HCT116 (cell line): ENCODE results near the gene SPSB2. TPM values are rescaled to one million over a fixed set of nuclear protein-coding genes. Genes with fewer than 3 reads are reported as not detected.

Experiments used
- ATAC-seq: fragments of 200-7000 bp; cut with Tn5 transposase; 2 replicates; pipeline ENCODE4 v1.9.1; 2020; ENCODE audit warnings: mild to moderate bottlenecking, moderate library complexity
- BruUV-seq: library from RNA; stranded (reverse); fragments of 400-500 nt; replicated peaks from 2 replicates; lab custom pipeline; 2021; lab: Mats Ljungman, UMichigan
- CTCF ChIA-PET: fragments of 300-600 bp; sonication (Branson Sonifier 250); formaldehyde crosslinking; loops from one replicate; lab custom pipeline; 2021; ENCODE audit warnings: antibody characterized with exemption; lab: Charles Lee
- POLR2A ChIA-PET: fragments of 300-600, 350-600 bp; sonication (Branson Sonifier 250); formaldehyde crosslinking; loops from one replicate; lab custom pipeline; 2021; ENCODE audit warnings: antibody characterized with exemption; lab: Charles Lee
- RAD21 ChIA-PET, 2 experiments: fragments of 300-600 bp; sonication (Branson Sonifier 250); formaldehyde crosslinking; loops; one replicate each; lab custom pipeline; 2023; ENCODE audit warnings: low total read pairs in 2 of 2; ENCODE audit not compliant: uncharacterized antibody in 2 of 2, unreplicated experiment in 2 of 2, low non-redundant PET in 1 of 2; lab: Charles Lee
- DNase-seq: peaks from one replicate; pipeline ENCODE4 v3.0.0-alpha.2; 2010; ENCODE audit warnings: low read depth, low spot score
- H2AFZ ChIP-seq: fragments of 200-600 bp; shearing (Covaris generic), sonication (generic); 2 replicates; pipeline ENCODE4 v1.6.1; 2017; ENCODE audit warnings: low read depth, mixed run types, mixed read lengths, antibody characterized with exemption, low read length; ENCODE audit not compliant: poor library complexity, severe bottlenecking
- H3K27ac ChIP-seq: 2 replicates; pipeline ENCODE4 v1.5.1; 2012; ENCODE audit warnings: low read depth, low read length
- H3K27me3 ChIP-seq: fragments of 200-600 bp; sonication (generic); 2 replicates; pipeline ENCODE4 v1.6.1; 2016; ENCODE audit warnings: mixed run types, low read length, mixed read lengths; ENCODE audit not compliant: insufficient read depth
- H3K36me3 ChIP-seq, 2 experiments: fragments of 200-500 bp in 1 of 2; fragments of 200-600 bp in 1 of 2; sonication (Bioruptor generic) in 1 of 2; sonication (generic) in 1 of 2; 2 replicates each; pipeline versions ENCODE4 v1.5.1 to v1.6.1; 2014 to 2016; ENCODE audit warnings: low read length in 2 of 2, inconsistent platforms in 1 of 2, mixed read lengths in 1 of 2, mixed run types in 1 of 2; ENCODE audit not compliant: insufficient read depth in 2 of 2, control insufficient read depth in 1 of 2
- H3K4me1 ChIP-seq, 2 experiments: fragments of 200-600 bp in 1 of 2; sonication (generic) in 1 of 2; 2 replicates each; pipeline versions ENCODE4 v1.5.1 to v1.6.1; 2012 to 2017; ENCODE audit warnings: low read length in 2 of 2, inconsistent platforms in 1 of 2, mild to moderate bottlenecking in 1 of 2, mixed read lengths in 1 of 2, mixed run types in 1 of 2, moderate library complexity in 1 of 2; ENCODE audit not compliant: insufficient read depth in 2 of 2, control insufficient read depth in 1 of 2
- H3K4me2 ChIP-seq: fragments of 200-600 bp; sonication (generic); 2 replicates; pipeline ENCODE4 v1.6.1; 2017; ENCODE audit warnings: mixed run types, low read length, mixed read lengths
- H3K4me3 ChIP-seq, 2 experiments: fragments of 200-600 bp in 1 of 2; sonication (generic) in 1 of 2; replicated peaks in 1 of 2; 2 replicates each; pipeline ENCODE4 v1.5.1; 2011 to 2016; ENCODE audit warnings: low read length in 2 of 2, control low read depth in 1 of 2, low read depth in 1 of 2, mild to moderate bottlenecking in 1 of 2, mixed read lengths in 1 of 2, mixed run types in 1 of 2
- H3K79me2 ChIP-seq: fragments of 200-600 bp; sonication (generic); 2 replicates; pipeline ENCODE4 v1.6.1; 2017; ENCODE audit warnings: mild to moderate bottlenecking, mixed run types, low read length, moderate library complexity, mixed read lengths; ENCODE audit not compliant: insufficient read depth
- H3K9ac ChIP-seq: fragments of 200-600 bp; sonication (generic); 2 replicates; pipeline ENCODE4 v1.6.1; 2016; ENCODE audit warnings: low read length, mixed read lengths
- H3K9me2 ChIP-seq: fragments of 200-600 bp; sonication (generic), shearing (Covaris generic); 2 replicates; pipeline ENCODE4 v1.6.1; 2017; ENCODE audit warnings: mixed run types, mild to moderate bottlenecking, moderate library complexity; ENCODE audit not compliant: insufficient read depth
- H3K9me3 ChIP-seq, 2 experiments: fragments of 200-500 bp in 1 of 2; fragments of 200-600 bp in 1 of 2; sonication (Bioruptor generic) in 1 of 2; sonication (generic) in 1 of 2; 2 replicates each; pipeline ENCODE4 v1.6.1; 2014 to 2017; ENCODE audit warnings: low read length in 2 of 2, mixed read lengths in 2 of 2, inconsistent platforms in 1 of 2, low read depth in 1 of 2, mild to moderate bottlenecking in 1 of 2, mixed run types in 1 of 2, moderate library complexity in 1 of 2; ENCODE audit not compliant: control insufficient read depth in 1 of 2, insufficient read depth in 1 of 2
- H4K20me1 ChIP-seq: fragments of 200-600 bp; sonication (generic), shearing (Covaris generic); 2 replicates; pipeline ENCODE4 v1.6.1; 2017; ENCODE audit warnings: mixed run types, mild to moderate bottlenecking, moderate library complexity; ENCODE audit not compliant: insufficient read depth
- CBX3 ChIP-seq: IDR thresholded peaks from 2 replicates; pipeline ENCODE4 v1.6.1; 2012; ENCODE audit warnings: low read depth
- CTCF ChIP-seq, 3 experiments: fragments of 200-600 bp in 1 of 3; sonication (generic) in 1 of 3; IDR thresholded peaks in 2 of 3; conservative IDR thresholded peaks in 1 of 3; 2 replicates each; pipeline ENCODE4 v1.5.1; 2012 to 2017; ENCODE audit warnings: low read depth in 2 of 3, low read length in 2 of 3, antibody characterized with exemption in 1 of 3, borderline replicate concordance in 1 of 3, control low read depth in 1 of 3, mild to moderate bottlenecking in 1 of 3, mixed read lengths in 1 of 3, mixed run types in 1 of 3, moderate library complexity in 1 of 3; ENCODE audit not compliant: insufficient read depth in 1 of 3
- EGR1 ChIP-seq: IDR thresholded peaks from 2 replicates; pipeline ENCODE4 v1.6.1; 2012; ENCODE audit warnings: low read depth
- ELF1 ChIP-seq: IDR thresholded peaks from 2 replicates; pipeline ENCODE4 v1.6.1; 2012; ENCODE audit warnings: low read depth, borderline replicate concordance
- EZH2phosphoT487 ChIP-seq: fragments of 200-600 bp; IDR thresholded peaks from 2 replicates; pipeline ENCODE4 v1.6.1; 2018; ENCODE audit warnings: antibody characterized with exemption, borderline replicate concordance
- MAX ChIP-seq: IDR thresholded peaks from 2 replicates; pipeline ENCODE4 v1.6.1; 2012
- POLR2A ChIP-seq: IDR thresholded peaks from 2 replicates; pipeline ENCODE4 v1.7.0; 2011; ENCODE audit warnings: borderline replicate concordance; ENCODE audit not compliant: insufficient read depth, insufficient read length; ENCODE audit errors: extremely low read depth
- POLR2AphosphoS5 ChIP-seq: IDR thresholded peaks from 2 replicates; pipeline ENCODE4 v1.6.1; 2011; ENCODE audit warnings: mild to moderate bottlenecking, low read depth, low read length, moderate library complexity
- RAD21 ChIP-seq: IDR thresholded peaks from 2 replicates; pipeline ENCODE4 v1.6.1; 2012; ENCODE audit warnings: low read depth, mild to moderate bottlenecking
- REST ChIP-seq: IDR thresholded peaks from 2 replicates; pipeline ENCODE4 v1.6.1; 2012; ENCODE audit warnings: low read depth
- SIN3A ChIP-seq: IDR thresholded peaks from 2 replicates; pipeline ENCODE4 v1.6.1; 2012; ENCODE audit warnings: low read depth
- SP1 ChIP-seq: IDR thresholded peaks from 2 replicates; pipeline ENCODE4 v1.6.1; 2012; ENCODE audit warnings: low read depth
- SRF ChIP-seq: IDR thresholded peaks from 2 replicates; pipeline ENCODE4 v1.6.1; 2012; ENCODE audit warnings: low read depth
- TCF7L2 ChIP-seq: IDR thresholded peaks from 2 replicates; pipeline ENCODE4 v1.7.0; 2011; ENCODE audit warnings: borderline replicate concordance, inconsistent platforms; ENCODE audit not compliant: insufficient read depth, insufficient read length; ENCODE audit errors: extremely low read depth
- YY1 ChIP-seq: IDR thresholded peaks from 2 replicates; pipeline ENCODE4 v1.6.1; 2011; ENCODE audit warnings: low read length, low read depth, moderate library complexity, mild to moderate bottlenecking; ENCODE audit not compliant: insufficient replicate concordance; ENCODE audit errors: extremely low read depth
- ZNF274 ChIP-seq: fragments of 200-500 bp; sonication (Bioruptor generic); IDR thresholded peaks from 2 replicates; pipeline ENCODE4 v1.6.1; 2014; ENCODE audit warnings: mild to moderate bottlenecking, low read depth, low read length, inconsistent platforms
- intact Hi-C: fragments of 100-400 bp; cut with micrococcal nuclease; formaldehyde crosslinking; loops from 2 replicates; pipeline ENCODE4 v1.10.0; 2022
- total RNA-seq: library from RNA; stranded (reverse); gene quantifications from one replicate; pipeline ENCODE4 v1.2.1, GENCODE V29; 2021; ENCODE audit not compliant: unreplicated experiment

The SPSB2 gene
- total RNA-seq, 1 experiment from 2014 or later: 10.0 TPM

GRCh38 chr12:6830999-6831398 lies 42.1 kb downstream of the SPSB2 start:
- H3K9me2 ChIP-seq: no peaks in the 10 kb centered on the region
- peaks cover 8 to 28% of the 10 kb centered on the region in 2 experiments; a peak in 3 of 4 replicates for H3K36me3 ChIP-seq
- H3K27ac ChIP-seq: no peak overlapping the region
- intact Hi-C loops: no loop called here
- H2AFZ ChIP-seq: no peak overlapping the region
- CTCF ChIA-PET: interaction anchor here (1.8 kb wide), 1 partner anchor 78 kb away, joined by 8 read pairs; the partner anchor contains the start of gene MLF2
- H3K79me2 ChIP-seq: peaks cover 31% of the 10 kb centered on the region
- TF ChIP-seq SRF (no peak), CBX3 (no peak), EGR1 (no peak), ZNF274 (no peak), EZH2phosphoT487 (no peak), YY1 (no peak), CTCF (IDR thresholded peaks at IDR 0.05 in 2 of 3, conservative IDR thresholded peaks at IDR 0.05 in 1 of 3; ENCODE audit: borderline replicate concordance in 1 of 3, insufficient read depth in 1 of 3, low read depth in 2 of 3, low read length in 2 of 3) (no peak), SIN3A (no peak), POLR2AphosphoS5 (no peak), ELF1 (no peak), MAX (no peak), REST (no peak), TCF7L2 (no peak), RAD21 (no peak), SP1 (no peak), POLR2A (no peak)
- no TSS peak for BruUV-seq
- H3K4me2 ChIP-seq: no peak overlapping the region
- ATAC-seq (no peak), DNase-seq (no peak)
- RAD21 ChIA-PET: no interaction called here
- no peaks in the 10 kb centered on the region for H4K20me1 ChIP-seq
- H3K4me3 ChIP-seq: no peak overlapping the region
- H3K9ac ChIP-seq: no peak overlapping the region
- no peaks in the 10 kb centered on the region for H3K9me3 ChIP-seq
- H3K27me3 ChIP-seq: no peaks in the 10 kb centered on the region
- POLR2A ChIA-PET: interaction anchor here (1.0 to 3.6 kb wide), 2 partner anchors 20 to 38 kb away, joined by 4 to 11 read pairs; partner anchors contain the start of gene CDCA3
- peaks cover 12 to 35% of the 10 kb centered on the region in 2 experiments for H3K4me1 ChIP-seq
